ENCODE measurements around the gene STK38.

Gene STK38

DNA sequence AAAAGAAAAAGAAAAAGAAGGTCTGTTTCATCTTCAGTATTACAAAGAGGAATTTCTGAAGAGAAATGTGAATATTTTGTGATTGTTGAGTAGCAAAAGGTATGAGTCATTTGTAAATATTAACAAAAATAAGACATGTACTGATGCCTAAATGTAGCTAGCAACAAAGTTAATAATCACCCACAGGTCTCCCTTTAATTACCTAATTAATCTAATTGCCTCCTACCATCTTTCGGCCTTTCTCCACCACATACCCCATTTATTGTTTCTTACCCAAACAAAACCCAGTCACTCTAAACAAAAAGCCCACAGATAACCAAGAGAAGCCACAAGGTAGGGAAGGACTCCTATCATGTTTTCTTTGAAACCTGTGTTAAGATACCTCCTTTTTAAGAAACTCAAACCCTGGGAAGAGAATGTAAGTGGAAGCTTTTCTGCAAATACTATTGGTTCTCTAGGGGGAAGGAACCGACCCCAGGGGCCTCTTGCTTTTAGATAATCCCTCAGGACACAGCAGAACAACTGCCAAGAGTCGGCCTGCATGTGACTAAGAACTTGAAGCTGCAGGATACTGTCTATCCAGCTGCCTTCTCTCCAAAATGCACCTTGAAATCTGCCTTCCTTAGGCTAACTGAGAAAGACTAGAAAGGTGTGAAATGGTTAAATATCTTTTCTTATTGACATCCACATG is 16.1 kb upstream of the STK38 start:
- DNase-seq: no peak

DNA sequence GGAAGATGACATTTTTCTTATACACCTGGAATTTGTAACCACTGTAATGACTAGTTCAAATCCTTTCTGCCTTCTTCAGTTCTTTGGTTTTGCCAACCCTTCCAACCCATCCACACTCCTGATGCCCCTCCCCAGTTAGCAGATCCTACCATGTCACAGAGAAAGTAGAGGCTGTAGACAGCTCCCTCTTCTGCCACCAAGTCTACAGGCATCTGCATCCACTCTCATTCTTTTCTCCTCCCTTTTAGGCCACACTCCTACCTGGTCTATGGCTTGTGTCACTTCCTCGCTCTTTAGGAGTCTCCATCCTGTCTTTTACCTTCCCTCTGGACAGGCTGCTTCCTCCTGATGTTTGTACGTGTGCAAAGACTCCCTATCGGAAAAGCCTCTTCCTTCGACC is 13.5 kb upstream of the STK38 start:
- DNase-seq: no peak

DNA sequence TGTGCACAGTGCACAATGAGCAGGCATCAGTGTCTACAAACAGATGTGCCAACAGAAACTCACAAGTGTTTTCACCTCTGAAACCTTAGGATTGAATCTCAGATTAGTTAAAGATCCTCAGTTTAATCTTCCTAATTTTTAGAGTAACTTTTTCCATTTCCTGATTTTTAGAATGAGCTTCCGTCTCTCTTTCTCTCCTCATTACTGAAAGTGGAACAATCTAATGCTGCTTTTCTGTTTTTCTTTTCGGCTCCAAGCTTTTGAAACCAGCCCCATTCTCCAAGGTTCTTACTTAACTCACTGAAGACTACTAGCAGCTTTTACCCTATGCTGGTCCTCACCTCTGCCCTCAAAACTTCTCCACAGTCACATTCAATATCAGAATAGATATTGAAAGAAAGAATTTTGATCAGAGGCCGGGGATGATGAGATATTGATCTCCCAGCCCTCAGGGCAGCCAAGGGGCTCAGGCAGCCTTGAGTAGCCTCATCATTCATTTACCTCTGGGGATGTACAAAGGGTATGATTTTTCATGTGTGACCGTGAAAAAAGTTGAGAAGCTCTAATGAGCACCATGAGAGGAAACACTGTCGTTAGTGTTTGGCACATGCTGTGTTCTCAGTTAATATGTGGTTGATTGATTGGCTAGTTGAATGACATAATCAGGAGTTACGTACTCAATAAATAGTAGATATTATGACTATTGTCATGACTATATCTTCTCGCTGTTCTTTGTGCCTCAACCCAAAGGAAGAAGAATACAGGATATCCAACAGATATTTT is 11.9 kb upstream of the STK38 start:
- no peak for DNase-seq

DNA sequence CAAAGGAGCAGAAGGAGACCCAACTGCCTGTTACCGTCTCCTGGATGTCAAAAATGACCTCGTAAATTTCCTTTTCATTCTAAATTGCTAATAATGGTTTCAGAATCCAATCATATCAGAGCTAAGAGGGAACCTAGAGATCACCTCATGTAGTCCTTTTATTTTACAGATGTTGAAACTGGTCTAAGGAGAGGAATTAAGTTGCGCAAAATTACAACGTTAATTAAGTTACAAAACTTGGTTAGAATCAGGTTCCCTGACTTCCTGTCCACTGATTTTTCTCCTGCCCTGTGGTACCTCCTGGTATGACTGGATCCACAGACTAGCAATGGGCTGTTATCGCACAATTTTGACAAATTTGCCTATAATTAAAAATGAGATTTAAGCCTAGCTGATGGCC is 9.0 kb upstream of the STK38 start:
- no peak for DNase-seq

DNA sequence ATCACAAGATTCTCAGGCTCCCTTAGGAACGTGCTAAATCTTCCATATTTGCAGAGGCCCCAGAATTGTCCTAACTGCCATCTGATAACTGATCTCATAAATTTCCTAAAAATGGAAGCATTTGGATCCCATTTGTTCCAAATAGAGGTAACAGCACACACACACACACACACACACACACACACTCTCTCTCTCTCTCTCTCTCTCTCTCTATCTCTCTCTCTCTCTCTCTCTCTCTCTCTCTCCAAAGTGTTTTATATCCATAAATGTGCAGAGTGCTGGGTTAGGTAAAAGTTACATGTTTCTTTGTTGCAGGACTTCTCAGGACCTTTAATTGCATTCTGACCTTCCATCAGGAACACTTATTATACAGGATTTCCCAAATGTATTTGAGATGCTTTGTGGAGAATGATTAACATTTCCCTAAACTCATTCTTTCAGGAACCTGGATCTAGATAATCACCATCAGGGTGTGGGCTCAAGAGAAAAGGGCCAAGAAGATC is 8.5 kb upstream of the STK38 start:
- no peak for DNase-seq

DNA sequence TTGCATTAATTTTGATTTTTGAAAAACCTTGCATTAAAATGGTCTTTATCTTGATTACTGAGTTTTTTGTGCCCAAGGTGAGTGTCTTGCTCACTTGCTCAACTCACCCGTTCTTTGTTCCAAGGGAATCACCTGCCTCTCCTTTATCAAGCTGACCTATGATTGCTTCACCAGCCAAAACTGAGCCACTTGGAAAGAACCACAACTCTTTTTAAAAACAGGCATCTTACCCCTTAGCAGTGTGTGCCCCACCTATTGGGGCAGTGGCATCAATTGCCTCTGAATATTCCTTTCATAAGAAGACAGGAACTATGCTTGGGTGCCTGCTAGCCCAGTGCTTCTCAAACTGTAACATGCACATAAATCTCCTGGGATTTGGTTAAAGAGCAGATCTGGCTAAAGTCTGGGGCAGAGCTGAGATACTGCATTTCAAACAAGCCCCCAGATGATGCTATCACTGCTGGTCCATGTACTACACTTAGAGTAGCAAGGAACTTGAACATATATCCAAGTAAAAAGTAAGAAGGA is 3.3 kb upstream of the STK38 start:
- DNase-seq: no peak

DNA sequence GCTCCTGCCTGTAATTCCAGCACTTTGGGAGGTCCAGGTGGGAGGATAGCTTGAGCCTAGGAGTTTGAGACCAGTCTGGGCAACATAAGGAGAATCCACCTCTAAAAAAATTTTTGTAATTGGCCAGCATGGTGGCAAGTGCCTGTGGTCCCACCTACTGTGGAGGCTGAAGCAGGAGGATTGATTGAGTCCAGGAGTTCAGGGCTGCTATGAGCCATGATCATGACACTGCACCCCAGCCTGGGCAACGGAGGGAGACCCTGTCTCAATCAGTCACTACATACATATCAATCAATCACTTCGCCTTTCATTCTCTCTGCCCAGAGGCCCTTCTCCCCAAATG is 1.1 kb upstream of the STK38 start:
- DNase-seq: no peak

DNA sequence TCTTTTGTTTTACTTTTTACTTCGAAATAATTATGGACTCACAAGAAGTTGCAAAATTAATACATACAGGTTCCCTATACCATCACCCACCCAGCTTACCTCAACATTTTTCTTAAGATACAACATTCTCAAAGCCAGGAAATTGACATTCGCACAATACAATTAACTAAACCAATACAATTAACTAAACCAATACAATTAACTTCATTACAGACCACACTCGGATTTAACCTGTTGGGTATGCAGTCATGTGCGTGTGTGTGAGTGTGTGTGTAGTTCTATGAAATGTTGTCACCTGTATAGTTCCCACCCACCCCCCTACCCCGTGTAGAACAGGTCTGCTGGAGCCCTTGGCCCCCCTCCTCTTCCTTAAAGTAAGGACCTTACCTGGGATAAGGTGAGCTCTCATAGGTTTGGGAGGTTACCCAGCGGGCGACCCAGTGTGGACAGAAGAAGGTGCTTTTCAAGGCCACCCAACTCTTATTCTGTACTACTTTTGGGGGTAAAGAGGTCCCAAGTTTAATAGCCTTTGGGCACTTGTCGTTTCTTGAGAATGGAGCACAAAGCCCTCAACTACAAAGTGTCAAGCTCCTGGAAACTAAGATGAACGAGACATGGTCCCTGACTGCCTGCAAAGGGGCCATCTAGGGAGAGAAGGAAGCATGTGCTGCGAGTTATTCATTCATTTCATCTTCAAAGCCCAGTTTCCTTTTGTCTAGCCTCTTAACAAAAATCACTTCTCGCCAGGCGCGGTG is 544 bp upstream of the STK38 start:
- no peak for DNase-seq

DNA sequence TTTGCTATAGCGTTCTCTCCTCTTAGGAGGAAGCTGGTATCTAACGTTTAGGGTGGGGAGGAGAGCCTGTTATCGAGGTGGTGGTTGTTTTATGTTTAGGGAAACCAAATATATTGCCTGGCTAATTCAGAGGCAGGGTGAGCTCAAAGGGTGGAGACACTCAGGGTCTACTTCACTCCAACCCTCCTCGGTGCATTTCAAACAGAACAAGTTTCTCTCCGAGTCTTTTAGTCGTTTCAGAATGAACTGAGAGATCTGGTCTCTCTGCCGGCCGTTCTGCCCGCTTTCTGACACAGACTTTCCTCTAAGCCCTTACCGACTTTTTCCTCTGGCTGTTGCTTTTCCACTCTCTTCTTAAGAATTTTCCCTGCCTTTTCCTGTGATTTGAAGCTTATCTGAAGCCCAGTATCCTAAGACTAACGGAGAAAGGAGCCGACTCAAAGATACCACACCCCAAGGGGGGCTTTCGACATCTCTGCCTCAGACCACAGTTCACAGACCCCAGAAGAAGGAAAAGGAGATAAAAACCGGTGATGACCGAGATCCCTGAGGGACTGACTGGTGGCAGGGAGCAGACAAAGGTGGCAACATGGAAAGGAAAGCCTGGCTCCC is 865 bp downstream of the STK38 start:
- DNase-seq: peak; percentile 12

DNA sequence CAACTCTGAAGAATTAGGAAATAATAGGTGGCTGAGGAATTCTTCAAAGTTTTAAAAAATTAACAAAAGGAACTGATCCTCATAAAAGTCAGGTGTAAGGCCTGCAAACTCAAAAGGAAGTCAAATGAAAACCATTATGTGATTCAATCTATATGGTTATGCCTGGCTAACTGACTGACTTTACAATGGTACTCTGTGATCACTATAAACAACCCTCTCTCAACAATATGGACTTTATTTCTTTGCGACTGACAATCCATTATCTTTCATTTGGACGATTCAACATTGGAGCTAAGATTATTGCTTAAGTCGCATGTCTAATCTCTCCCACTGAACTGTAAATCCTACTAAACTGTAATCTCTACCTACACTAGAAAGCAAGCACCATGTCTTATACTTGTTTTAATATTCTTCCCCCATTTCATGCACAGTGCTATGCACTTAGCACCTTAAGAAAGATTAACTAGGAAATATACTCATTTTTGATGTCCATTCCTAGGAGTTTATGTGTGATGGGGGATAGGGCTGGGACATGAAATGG is 1.4 kb downstream of the STK38 start:
- DNase-seq: no peak

DNA sequence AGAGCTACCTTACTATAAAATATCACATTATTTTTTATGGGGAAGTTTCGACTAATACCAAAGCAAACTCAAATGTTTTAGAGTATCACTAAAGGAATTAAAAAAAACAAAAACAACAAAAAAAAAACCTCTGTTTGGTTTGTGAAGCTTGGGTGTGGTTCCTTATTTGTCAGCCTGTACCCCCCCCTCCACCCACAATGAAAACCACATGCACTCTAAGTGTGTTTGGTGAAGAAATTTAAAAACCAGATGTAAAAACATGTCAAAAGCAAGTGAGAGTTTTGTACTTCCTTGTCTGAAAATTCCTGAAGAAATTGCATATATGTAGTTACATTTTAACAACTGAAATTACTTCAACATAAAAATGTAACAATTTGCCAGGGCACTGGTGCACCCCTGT is 3.1 kb downstream of the STK38 start:
- DNase-seq: no peak

DNA sequence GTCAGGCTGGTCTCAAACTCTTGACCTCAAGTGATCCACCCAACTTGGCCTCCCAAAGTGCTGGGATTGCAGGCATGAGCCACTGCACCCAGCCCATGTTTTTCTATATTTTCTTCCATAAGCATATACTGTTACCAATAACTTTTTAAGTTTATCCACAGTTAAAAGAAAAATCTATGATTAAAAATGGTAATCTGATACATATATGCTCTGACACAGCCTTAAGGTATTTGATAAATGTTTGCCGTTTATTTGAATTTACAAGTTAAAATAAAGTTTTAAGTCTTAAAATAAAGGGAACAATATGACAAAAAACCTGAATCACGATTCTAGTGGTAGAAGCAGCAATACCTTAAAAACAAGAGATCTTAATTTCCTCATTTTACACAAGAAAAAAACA is 5.2 kb downstream of the STK38 start:
- DNase-seq: no peak

DNA sequence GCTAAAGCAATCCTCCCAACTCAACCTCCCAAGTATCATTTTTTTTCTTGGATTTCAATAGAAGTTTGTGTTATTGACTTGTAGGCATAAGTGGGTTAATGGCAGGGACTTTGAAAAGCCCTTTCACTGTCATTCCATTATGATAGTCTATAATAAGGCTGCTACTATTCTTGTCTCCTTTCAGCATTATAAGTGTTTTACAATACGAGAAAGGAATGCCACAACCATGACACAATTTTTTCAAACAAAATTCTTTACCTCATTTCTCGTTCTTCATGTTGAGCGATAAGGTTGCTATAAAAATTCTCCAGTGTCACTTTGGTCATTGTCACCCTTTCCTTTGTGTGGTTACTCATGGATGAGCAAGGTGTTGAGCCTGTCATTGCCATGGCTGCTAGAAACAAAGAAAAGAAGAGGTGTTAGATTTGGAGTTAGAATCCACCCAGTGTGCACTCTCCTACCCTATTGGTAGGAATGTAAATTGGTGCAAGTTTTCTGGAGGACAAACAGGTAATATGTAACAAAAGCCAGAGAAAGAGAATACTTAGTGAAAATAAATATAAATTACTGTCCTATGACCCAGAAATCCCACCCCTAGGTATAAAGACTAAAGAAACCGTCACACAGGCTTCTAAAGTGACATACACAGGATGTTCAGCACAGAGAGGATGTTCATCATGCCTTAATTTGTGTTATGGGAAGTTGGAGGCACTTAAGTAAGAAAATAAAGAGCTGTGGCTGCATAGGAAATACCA is 7.3 kb downstream of the STK38 start:
- DNase-seq: no peak

DNA sequence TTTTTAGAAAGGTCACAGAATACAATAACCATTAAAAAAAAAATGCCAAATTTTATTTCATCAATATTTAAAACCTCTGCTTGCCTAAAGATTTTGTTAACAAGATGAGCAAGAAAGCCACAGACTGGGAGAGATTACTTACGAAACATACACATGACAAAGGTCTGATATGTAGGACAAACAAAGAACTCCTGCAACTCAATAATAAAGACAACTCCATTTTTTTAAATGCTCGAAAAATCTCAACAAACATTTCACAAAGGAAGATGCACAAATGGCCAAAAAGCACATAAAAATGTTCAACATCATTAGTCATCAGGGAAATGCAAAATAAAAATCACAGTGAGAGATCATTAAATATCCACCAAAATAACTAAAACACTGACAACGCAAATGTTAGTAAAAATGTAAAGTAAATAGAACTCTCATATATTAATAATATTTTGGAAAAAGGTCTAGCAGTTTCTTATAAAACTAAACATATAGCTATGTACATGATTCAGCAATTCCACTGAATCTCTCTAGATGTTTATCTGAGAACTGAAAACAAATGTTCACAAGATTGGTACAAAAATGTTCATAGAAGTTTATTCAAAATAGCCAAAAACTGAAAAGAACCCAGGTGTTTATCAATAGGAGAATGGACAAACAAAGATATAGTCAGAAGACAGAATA is 10.3 kb downstream of the STK38 start:
- DNase-seq: no peak

DNA sequence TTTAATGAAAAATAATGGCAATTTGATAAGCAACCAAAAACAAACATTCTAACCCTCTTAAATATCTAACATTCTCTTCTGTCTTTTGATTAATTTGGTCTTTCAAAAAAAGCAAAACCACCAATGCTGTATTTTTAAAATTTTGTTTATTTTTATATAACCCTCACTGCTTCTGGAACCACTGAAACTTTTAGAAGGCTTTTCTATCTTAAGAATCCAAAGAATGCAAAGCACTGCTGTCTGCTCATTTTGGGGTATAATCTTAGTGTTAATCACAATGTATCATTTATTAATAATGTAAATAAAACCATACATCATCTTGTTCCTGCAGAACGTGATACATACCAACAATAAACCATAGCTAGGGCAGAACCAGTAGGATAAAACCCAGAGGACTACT is 14.0 kb downstream of the STK38 start:
- no peak for DNase-seq

DNA sequence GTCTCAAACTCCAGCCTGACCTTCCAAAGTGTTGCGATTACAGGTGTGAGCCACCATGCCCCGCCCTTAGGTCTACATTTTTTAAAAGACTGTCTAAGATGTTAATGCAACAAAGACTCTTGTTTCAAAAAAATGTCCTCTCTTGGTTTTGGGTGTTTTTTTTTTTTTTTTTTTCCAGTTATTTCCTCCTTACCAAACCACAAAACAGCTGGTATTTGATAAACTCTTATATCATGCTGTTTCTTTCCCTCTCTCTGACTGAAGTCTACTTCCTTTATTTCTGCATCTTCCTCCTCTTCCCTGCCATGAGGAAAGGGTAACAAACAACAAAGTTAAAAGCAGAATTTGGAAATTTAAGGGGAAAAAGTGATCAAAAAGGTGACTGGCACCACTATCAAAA is 21.2 kb downstream of the STK38 start:
- DNase-seq: no peak

DNA sequence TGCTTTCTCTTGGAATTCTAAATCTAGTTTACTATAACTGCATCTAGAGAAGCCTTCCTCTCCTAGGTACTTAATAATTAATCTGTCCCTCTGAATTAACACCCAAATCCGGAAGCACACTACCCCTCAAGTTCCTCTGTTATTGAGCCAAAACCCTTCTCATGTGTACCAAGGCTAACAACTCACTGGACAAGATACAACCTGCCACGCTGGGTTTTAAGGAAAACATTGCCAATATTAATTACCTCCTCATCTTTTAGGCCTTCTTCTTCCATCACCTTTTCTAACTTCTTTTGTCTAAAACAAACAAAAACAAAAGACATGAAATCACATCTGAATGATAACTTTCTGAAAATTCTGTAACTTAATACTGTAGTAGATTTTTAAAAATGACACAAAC is 21.9 kb downstream of the STK38 start:
- DNase-seq: no peak

DNA sequence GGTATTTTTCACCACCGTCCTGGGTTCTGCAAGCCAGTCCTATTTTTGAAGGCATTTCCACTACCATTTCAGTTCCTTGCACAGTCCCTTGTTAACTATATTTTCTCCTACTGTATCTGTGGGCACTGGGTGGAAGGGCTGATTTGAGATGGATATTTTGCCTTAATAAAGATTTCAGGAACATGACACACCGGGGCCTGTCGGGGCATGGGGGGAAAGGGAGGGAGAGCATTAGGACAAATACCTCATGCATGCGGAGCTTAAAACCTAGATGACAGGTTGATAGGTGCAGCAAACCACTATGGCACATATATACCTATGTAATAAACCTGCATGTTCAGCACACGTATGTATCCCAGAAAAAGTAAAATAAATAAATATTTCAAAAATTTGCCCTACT is 22.4 kb downstream of the STK38 start:
- DNase-seq: no peak

DNA sequence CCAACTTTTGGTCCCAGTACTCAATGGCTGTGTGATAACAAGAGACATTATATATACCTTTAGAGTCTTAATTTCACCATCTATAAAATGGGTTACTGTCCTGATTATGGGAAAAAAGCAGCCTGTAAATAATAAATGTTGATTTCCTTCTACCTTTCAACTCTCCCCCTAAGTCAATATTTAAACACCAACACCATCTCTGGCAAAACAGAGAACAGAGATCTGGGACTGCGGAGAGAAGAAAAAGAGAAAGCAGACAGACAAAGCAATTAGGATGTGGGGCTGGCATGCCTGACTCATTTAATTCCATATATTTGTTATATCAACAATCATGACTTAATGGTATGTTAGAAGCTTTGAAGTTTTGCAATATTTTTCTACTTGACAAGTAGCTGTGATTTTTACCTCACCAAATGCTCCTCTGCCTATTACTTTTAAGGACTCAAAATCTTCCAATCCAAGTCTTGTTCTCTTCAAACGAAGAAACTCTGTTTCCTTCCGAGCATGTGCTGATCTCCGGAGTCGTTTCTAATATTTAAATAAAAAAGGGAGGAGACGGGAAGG is 23.3 kb downstream of the STK38 start:
- DNase-seq: no peak

DNA sequence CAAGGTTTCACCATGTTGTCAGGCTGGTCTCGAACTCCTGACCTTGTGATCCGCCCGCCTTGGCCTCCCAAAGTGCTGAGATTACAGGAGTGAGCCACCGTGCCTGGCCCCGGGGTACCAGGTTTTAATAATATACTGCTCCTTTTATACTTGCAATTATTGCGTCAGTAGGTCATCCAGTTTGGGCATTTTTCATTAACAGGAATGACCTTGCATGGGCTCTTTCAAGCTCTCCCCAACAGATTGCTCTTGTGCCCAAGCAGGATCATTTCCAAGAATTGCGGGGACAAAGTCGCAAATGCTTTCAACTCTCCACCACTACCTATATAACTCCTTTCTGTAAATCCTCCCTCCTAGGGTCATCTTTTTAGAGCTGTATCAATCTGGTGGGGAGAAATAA is 23.8 kb downstream of the STK38 start:
- no peak for DNase-seq

DNA sequence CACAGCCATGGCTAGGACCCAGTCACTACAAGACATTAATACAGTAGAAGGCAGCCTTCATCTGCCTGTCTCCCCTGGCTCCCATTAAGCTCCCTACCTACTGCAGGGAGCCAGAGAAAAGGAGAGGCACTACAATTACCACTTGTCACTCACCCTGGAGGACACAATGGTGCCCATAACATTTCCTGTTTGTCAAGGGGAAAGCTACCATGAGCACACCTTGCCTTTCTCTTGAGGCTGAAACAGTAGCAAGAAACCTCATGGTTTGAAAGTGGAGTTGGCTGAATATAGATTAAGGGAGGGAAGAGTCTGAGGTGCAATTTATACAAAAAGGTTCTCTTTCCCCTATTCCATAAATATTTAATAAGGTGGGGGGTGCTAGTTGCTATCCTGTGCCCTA is 27.9 kb downstream of the STK38 start:
- no peak for DNase-seq
